H1 (cell line): Measurements from ENCODE around the gene ALG11.
A peak's percentile ranks its signal among the peaks of the same experiment; 100 is the strongest.

ENCODE experiments used
- BRCA1 ChIP-seq: IDR thresholded peaks from 2 replicates; pipeline ENCODE4 v1.6.1; 2012; ENCODE audit warnings: low read depth, low read length, improper control_type of control experiment
- CBX8 ChIP-seq: fragments of 300-800, 300-1000 bp; sonication (generic); IDR thresholded peaks from 2 replicates; pipeline ENCODE4 v1.7.1; 2016; ENCODE audit warnings: low read depth, low read length, borderline replicate concordance
- CHD2 ChIP-seq: IDR thresholded peaks from 2 replicates; pipeline ENCODE4 v1.6.1; 2012; ENCODE audit warnings: low read length, improper control_type of control experiment
- CTCF ChIP-seq, 3 experiments: IDR thresholded peaks; 1 replicate in 2 of 3; 2 replicates in 1 of 3; pipeline versions ENCODE4 v1.5.1 to v1.6.1; 2011; ENCODE audit warnings: low read length in 3 of 3, mild to moderate bottlenecking in 3 of 3, inconsistent platforms in 2 of 3, low read depth in 1 of 3, moderate library complexity in 1 of 3; ENCODE audit not compliant: insufficient read depth in 1 of 3; ENCODE audit errors: control extremely low read depth in 1 of 3
- EGR1 ChIP-seq: IDR thresholded peaks from 2 replicates; pipeline ENCODE4 v1.6.1; 2011; ENCODE audit warnings: low read depth, low read length, borderline replicate concordance
- EP300 ChIP-seq, 2 experiments: IDR thresholded peaks; 1 replicate in 1 of 2; 2 replicates in 1 of 2; pipeline ENCODE4 v1.6.1; 2011 to 2012; ENCODE audit warnings: low read depth in 2 of 2, low read length in 2 of 2, mild to moderate bottlenecking in 2 of 2, borderline replicate concordance in 1 of 2, inconsistent platforms in 1 of 2, moderate library complexity in 1 of 2
- EZH2 ChIP-seq: fragments of 200-600 bp; sonication (generic); IDR thresholded peaks from 2 replicates; pipeline ENCODE4 v1.7.1; 2012; ENCODE audit warnings: low read depth, mild to moderate bottlenecking, moderate library complexity, low read length, inconsistent platforms; ENCODE audit not compliant: severe bottlenecking
- GABPA ChIP-seq: IDR thresholded peaks from 2 replicates; pipeline ENCODE4 v1.6.1; 2011; ENCODE audit warnings: mild to moderate bottlenecking, low read length, moderate library complexity, borderline replicate concordance; ENCODE audit not compliant: insufficient read depth
- HDAC2 ChIP-seq, 2 experiments: fragments of 300-600 bp in 1 of 2; sonication (generic) in 1 of 2; IDR thresholded peaks; 2 replicates each; pipeline ENCODE4 v1.6.1; 2011 to 2012; ENCODE audit warnings: low read depth in 2 of 2, low read length in 2 of 2, mild to moderate bottlenecking in 2 of 2, moderate library complexity in 2 of 2, borderline replicate concordance in 1 of 2, inconsistent platforms in 1 of 2
- MAX ChIP-seq: IDR thresholded peaks from 2 replicates; pipeline ENCODE4 v1.6.1; 2012; ENCODE audit warnings: inconsistent platforms
- PHF8 ChIP-seq: fragments of 200-600 bp; sonication (generic); conservative IDR thresholded peaks from 2 replicates; pipeline ENCODE4 v1.7.1; 2012; ENCODE audit warnings: low read depth, mild to moderate bottlenecking, inconsistent platforms, low read length, moderate library complexity
- POLR2A ChIP-seq, 2 experiments: IDR thresholded peaks; 1 replicate in 1 of 2; 2 replicates in 1 of 2; pipeline ENCODE4 v1.6.1; 2011; ENCODE audit warnings: low read depth in 2 of 2, low read length in 2 of 2, mild to moderate bottlenecking in 2 of 2; ENCODE audit errors: control extremely low read depth in 1 of 2
- RFX5 ChIP-seq: IDR thresholded peaks from 2 replicates; pipeline ENCODE4 v1.6.1; 2011; ENCODE audit warnings: low read depth, low read length, improper control_type of control experiment, borderline replicate concordance
- YY1 ChIP-seq: IDR thresholded peaks from 2 replicates; pipeline ENCODE4 v1.6.1; 2011; ENCODE audit warnings: low read depth, mild to moderate bottlenecking, low read length

GRCh38 chr13:52026246-52026626, 14.0 kb downstream of the ALG11 start:
- TF ChIP-seq CHD2 (no peak), EP300 (IDR thresholded peaks at IDR 0.05; ENCODE audit: borderline replicate concordance in 1 of 2, low read depth in 2 of 2, low read length in 2 of 2) (no peak), CTCF (IDR thresholded peaks at IDR 0.05; ENCODE audit: control extremely low read depth in 1 of 3, insufficient read depth in 1 of 3, low read depth in 1 of 3, low read length in 3 of 3) (peak; percentile 26 to 52 (median 39); a peak in 3 of 4 replicates), GABPA (no peak), POLR2A (IDR thresholded peaks at IDR 0.05; ENCODE audit: control extremely low read depth in 1 of 2, low read depth in 2 of 2, low read length in 2 of 2) (no peak), PHF8 (no peak), YY1 (no peak), EZH2 (no peak), MAX (no peak), RFX5 (no peak), BRCA1 (no peak), EGR1 (no peak), CBX8 (no peak), HDAC2 (IDR thresholded peaks at IDR 0.05; ENCODE audit: borderline replicate concordance in 1 of 2, low read depth in 2 of 2, low read length in 2 of 2) (no peak)
